HG02884 (cell line): ENCODE measurements around the gene WLS.
"Not testable (repeated sequence)": the region's sequence is repeated elsewhere in the genome, so short reads cannot be mapped to it uniquely, and the experiment has no call there.

ENCODE experiments used
- ATAC-seq: cut with Tn5 transposase; IDR thresholded peaks from one replicate; pipeline ENCODE4 v1.9.1; 2021; ENCODE audit warnings: mild to moderate bottlenecking, moderate library complexity; ENCODE audit not compliant: unreplicated experiment

WLS gene

GRCh38 chr1:68232289-68233148 lies at the start of gene WLS:
Gene WLS (minus strand): TSS chr1:68232523. CDS start chr1:68232299, 224 bp downstream.
- ATAC-seq: no peak

GRCh38 chr1:68280286-68280685 lies 48.0 kb upstream of the WLS start:
- no peak for ATAC-seq

GRCh38 chr1:68279846-68280245 lies 47.5 kb upstream of the WLS start:
- ATAC-seq: no peak

GRCh38 chr1:68278221-68278620 lies 45.9 kb upstream of the WLS start:
- ATAC-seq: no peak

GRCh38 chr1:68276448-68276847 lies 44.1 kb upstream of the WLS start:
- ATAC-seq: no peak

GRCh38 chr1:68273530-68273929 lies 41.2 kb upstream of the WLS start:
- no peak for ATAC-seq

- ATAC-seq: no peak
Observed at GRCh38 chr1:68271596-68271995, 39.3 kb upstream of the WLS start.

- no peak for ATAC-seq
Observed at GRCh38 chr1:68270951-68271350, 38.6 kb upstream of the WLS start.

- no peak for ATAC-seq
Observed at GRCh38 chr1:68269637-68270430, 37.5 kb upstream of the WLS start.

- ATAC-seq: no peak
Observed at GRCh38 chr1:68268896-68269483, 36.7 kb upstream of the WLS start.

- ATAC-seq: not testable (repeated sequence)
Observed at GRCh38 chr1:68256824-68257223, 24.5 kb upstream of the WLS start.

- ATAC-seq: no peak
Observed at GRCh38 chr1:68255301-68255700, 23.0 kb upstream of the WLS start.

- no peak for ATAC-seq
Observed at GRCh38 chr1:68254667-68255226, 22.4 kb upstream of the WLS start.

GRCh38 chr1:68237040-68237439 lies 4.7 kb upstream of the WLS start:
- no peak for ATAC-seq

- ATAC-seq: no peak
Observed at GRCh38 chr1:68234094-68234493, 1.8 kb upstream of the WLS start.

GRCh38 chr1:68233202-68233601 lies 879 bp upstream of the WLS start:
- ATAC-seq: no peak

- ATAC-seq: no peak
Observed at GRCh38 chr1:68231627-68232288, 565 bp downstream of the WLS start.

GRCh38 chr1:68230901-68231626 lies 1.3 kb downstream of the WLS start:
- no peak for ATAC-seq

- no peak for ATAC-seq
Observed at GRCh38 chr1:68230484-68230802, 1.9 kb downstream of the WLS start.
